Activated CD4-positive, alpha-beta memory T cell treated with anti-CD3 and anti-CD28 coated beads, Interleukin-2, amount 10 ng/mL, durations not matched to agents 7 days and 5 days (primary cell): ENCODE measurements around the gene MORC3. TPM values are rescaled to one million over a fixed set of nuclear protein-coding genes. Genes with fewer than 3 reads are reported as not detected.
"Not testable (repeated sequence)": the region's sequence is repeated elsewhere in the genome, so short reads cannot be mapped to it uniquely, and the experiment has no call there.

ENCODE experiments used
- CTCF ChIA-PET: fragments of 350-600 bp; sonication (Branson Sonifier 250); formaldehyde crosslinking; loops from one replicate; lab custom pipeline; 2021; ENCODE audit warnings: antibody characterized with exemption, inconsistent platforms; lab: Charles Lee
- POLR2A ChIA-PET: fragments of 350-600 bp; sonication (Branson Sonifier 250); formaldehyde crosslinking; loops from one replicate; lab custom pipeline; 2021; ENCODE audit warnings: antibody characterized with exemption; lab: Charles Lee
- DNase-seq: peaks from one replicate; pipeline ENCODE4 v3.0.0-alpha.2; 2020
- H3K27ac Mint-ChIP-seq: one replicate; pipeline ENCODE4 v1.8.0; 2021; ENCODE audit warnings: mild to moderate bottlenecking, mixed read lengths
- H3K27me3 Mint-ChIP-seq: one replicate; pipeline ENCODE4 v1.8.0; 2021; ENCODE audit warnings: mixed read lengths
- H3K36me3 Mint-ChIP-seq: one replicate; pipeline ENCODE4 v1.8.0; 2021; ENCODE audit warnings: low read depth, mixed read lengths
- H3K4me1 Mint-ChIP-seq: one replicate; pipeline ENCODE4 v1.8.0; 2021; ENCODE audit warnings: mixed read lengths
- H3K4me3 Mint-ChIP-seq: one replicate; pipeline ENCODE4 v1.8.0; 2021; ENCODE audit warnings: mild to moderate bottlenecking, mixed read lengths
- H3K9me3 Mint-ChIP-seq: one replicate; pipeline ENCODE4 v1.8.0; 2021; ENCODE audit warnings: mixed read lengths
- total RNA-seq, 2 experiments: library from RNA; stranded (reverse); gene quantifications; one replicate each; pipeline ENCODE4 v1.2.3, GENCODE V29; 2021

The MORC3 gene
- total RNA-seq, 2 experiments from 2014 or later = 43.6 to 44.3 TPM

DNA sequence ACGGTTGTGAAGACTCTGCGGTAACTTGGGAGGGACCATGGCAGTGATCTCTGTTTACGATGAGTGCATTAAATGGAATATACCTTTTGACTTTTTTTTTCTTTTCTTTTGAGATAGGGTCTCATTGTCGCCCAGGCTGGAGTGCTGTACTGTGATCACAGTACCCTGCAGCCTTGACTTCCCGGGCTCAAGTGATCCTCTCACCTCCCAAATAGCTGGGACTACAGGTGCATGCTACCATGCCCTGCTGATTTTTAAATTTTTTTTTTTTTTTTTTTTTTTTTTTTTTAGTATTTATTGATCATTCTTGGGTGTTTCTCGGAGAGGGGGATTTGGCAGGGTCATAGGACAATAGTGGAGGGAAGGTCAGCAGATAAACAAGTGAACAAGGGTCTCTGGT lies 71.7 kb downstream of the MORC3 start:
- DNase-seq, H3K27ac Mint-ChIP-seq, POLR2A ChIA-PET, H3K27me3 Mint-ChIP-seq, H3K9me3 Mint-ChIP-seq, H3K4me3 Mint-ChIP-seq: not testable (repeated sequence)
- H3K4me1 Mint-ChIP-seq = peaks cover 18% of the 10 kb centered on the region
- peaks cover 56% of the 10 kb centered on the region for H3K36me3 Mint-ChIP-seq
- CTCF ChIA-PET = interaction anchor here (1.0 kb wide), 1 partner anchor 250 kb away, joined by 3 read pairs; no protein-coding TSS in a partner anchor

DNA sequence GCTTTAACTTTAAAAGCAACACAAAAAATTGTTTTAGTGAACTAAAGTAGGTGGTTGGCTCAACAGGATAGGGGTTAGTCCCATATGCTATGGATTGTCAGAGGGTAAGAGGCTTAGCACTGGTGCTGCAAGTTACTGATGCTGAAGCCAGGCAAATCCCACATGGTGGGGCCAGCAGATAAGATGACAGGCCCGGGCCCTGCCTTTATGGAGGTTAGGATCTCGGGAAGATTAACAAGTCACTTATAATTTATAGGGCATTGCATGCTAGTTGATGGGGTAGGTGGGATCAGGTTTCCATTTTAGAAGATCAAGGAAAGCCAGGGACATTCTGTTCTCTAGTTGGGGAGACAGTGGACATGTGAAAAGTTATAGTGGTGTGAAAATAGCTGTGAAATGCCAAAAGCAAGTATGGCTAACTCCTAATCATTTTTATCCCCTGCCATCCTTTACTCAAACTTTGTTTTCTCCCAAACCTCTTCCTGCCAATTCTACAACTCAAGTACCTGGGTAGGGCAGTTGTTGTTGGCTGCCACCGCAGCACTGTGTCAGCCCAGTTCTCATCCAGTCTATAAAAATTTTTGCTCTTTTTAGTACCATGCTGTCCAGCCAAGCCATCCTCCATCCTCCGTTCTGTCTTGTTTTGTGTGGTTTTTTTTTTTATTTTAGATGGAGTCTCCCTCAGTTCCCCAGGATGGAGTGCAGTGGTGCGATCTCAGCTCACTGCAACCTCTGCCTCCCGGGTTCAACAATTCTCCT lies 75.5 kb downstream of the MORC3 start:
- Mint-ChIP-seq H3K27me3 (no peaks in the 10 kb centered on the region), H3K9me3 (no peaks in the 10 kb centered on the region), H3K36me3 (peaks cover 56% of the 10 kb centered on the region), H3K4me3 (no peak overlapping the region), H3K4me1 (no peaks in the 10 kb centered on the region), H3K27ac (no peak overlapping the region)
- DNase-seq = no peak
- ChIA-PET CTCF (no interaction called here), POLR2A (no interaction called here)

GRCh38 chr21:36396325-36396724 lies 76.3 kb downstream of the MORC3 start:
- no peaks in the 10 kb centered on the region for H3K27me3 Mint-ChIP-seq
- CTCF ChIA-PET = interaction anchor here (0.7 kb wide), 1 partner anchor 245 kb away, joined by 3 read pairs; no protein-coding TSS in a partner anchor

DNA sequence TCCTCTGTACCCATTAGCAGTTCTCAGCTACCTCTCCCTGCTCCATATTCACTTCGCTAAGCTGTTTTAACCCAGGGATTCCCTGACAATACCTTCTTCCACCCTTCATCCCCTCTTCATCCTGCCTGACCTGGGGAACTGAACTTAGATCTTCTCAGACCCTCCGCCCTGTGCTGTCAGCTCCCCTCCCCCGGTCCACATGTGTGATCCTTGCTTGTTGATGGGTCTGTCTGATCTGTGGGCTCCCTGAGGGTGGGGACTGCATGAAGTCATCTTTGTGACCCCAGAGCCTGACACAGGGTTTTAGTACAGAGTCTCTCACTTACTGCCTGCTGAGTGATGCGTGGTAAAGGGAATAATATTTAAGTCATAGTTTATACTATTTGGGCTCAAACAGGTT lies 77.0 kb downstream of the MORC3 start:
- Mint-ChIP-seq H3K9me3 (no peaks in the 10 kb centered on the region), H3K4me1 (no peaks in the 10 kb centered on the region), H3K27me3 (no peaks in the 10 kb centered on the region), H3K36me3 (peaks cover 53% of the 10 kb centered on the region), H3K27ac (no peak overlapping the region), H3K4me3 (no peak overlapping the region)
- DNase-seq = no peak
- ChIA-PET POLR2A (interaction anchor here (1.0 to 1.7 kb wide), 2 partner anchors 8 to 12 kb away, joined by 4 to 7 read pairs; partner anchors contain the start of gene CHAF1B), CTCF (interaction anchor here (0.5 to 0.7 kb wide), 2 partner anchors 313 to 327 kb away, joined by 3 read pairs; partner anchors contain the start of gene CBR1)

More at GRCh38 chr21:36396325-36396724, 76.3 kb downstream of the MORC3 start:
- Mint-ChIP-seq H3K4me1 (no peaks in the 10 kb centered on the region), H3K9me3 (no peaks in the 10 kb centered on the region), H3K4me3 (no peak overlapping the region), H3K27ac (no peak overlapping the region), H3K36me3 (peaks cover 55% of the 10 kb centered on the region)
- no peak for DNase-seq
- POLR2A ChIA-PET = interaction anchor here (1.0 to 1.7 kb wide), 2 partner anchors 8 to 11 kb away, joined by 4 to 7 read pairs; partner anchors contain the start of gene CHAF1B

GRCh38 chr21:36397606-36398005 lies 77.6 kb downstream of the MORC3 start:
- POLR2A ChIA-PET = interaction anchor here (0.6 to 1.7 kb wide), 2 partner anchors 12 to 74 kb away, joined by 4 to 7 read pairs; partner anchors contain the start of gene CHAF1B
- H3K36me3 Mint-ChIP-seq = peaks cover 54% of the 10 kb centered on the region
- CTCF ChIA-PET = interaction anchor here (0.5 to 0.7 kb wide), 2 partner anchors 313 to 328 kb away, joined by 3 read pairs; partner anchors contain the start of gene CBR1

DNA sequence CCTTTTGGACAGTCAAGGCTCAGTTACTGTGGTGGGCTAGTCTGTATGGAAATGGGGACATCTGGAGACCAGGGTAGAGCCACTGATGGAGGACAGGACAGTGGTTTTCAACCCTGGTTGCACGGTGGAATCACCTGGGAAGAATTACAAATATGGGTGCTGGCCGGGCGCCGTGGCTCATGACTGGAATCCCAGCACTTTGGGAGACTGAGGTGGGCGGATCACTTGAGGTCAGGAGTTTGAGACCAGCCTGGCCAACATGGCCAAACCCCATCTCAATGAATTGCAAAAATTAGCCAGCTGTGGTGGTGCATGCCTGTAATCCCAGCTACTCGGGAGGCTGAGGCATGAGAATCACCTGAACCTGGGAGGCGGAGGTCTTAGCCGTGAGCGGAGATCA lies 79.7 kb downstream of the MORC3 start:
- not testable (repeated sequence) for H3K27ac Mint-ChIP-seq, H3K27me3 Mint-ChIP-seq, H3K9me3 Mint-ChIP-seq, H3K4me3 Mint-ChIP-seq, H3K4me1 Mint-ChIP-seq, DNase-seq
- peaks cover 53% of the 10 kb centered on the region for H3K36me3 Mint-ChIP-seq
- ChIA-PET CTCF (interaction anchor here (0.6 kb wide), 1 partner anchor 17 kb away, joined by 3 read pairs; no protein-coding TSS in a partner anchor), POLR2A (interaction anchor here (1.1 kb wide), 1 partner anchor 14 kb away, joined by 3 read pairs; the partner anchor contains the start of gene CHAF1B)

More at GRCh38 chr21:36397606-36398005, 77.6 kb downstream of the MORC3 start:
- no peak overlapping the region for H3K4me3 Mint-ChIP-seq
- no peaks in the 10 kb centered on the region for H3K4me1 Mint-ChIP-seq
- H3K9me3 Mint-ChIP-seq = no peaks in the 10 kb centered on the region
- DNase-seq = no peak
- no peaks in the 10 kb centered on the region for H3K27me3 Mint-ChIP-seq
- H3K27ac Mint-ChIP-seq = no peak overlapping the region

- DNase-seq = no peak
- H3K27ac Mint-ChIP-seq = no peak overlapping the region
- POLR2A ChIA-PET = no interaction called here
Measured at GRCh38 chr21:36400719-36401118, 80.7 kb downstream of the MORC3 start.

DNA sequence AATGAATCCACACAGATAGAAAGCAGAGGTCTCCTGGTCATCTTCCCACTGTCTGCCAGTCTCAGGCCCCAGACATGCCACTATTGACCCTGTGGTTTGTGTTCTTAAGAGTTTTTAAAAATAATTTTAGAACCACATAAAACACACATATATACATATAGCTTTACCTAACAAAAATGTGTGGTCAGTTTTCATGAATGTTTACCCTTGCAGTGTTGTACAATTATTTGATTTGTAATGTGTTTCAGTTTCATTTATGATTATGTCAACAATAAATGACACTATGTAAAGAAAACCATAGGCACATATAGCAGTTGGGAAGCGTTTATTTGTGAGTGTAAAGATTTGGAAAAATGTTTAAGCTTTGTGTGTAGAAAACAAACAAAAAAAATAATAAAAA lies 82.3 kb downstream of the MORC3 start:
- ChIA-PET CTCF (interaction anchor here (0.6 to 1.5 kb wide), 3 partner anchors 17 to 261 kb away, joined by 3 read pairs; no protein-coding TSS in a partner anchor), POLR2A (no interaction called here)
- no peak overlapping the region for H3K4me3 Mint-ChIP-seq
- no peak for DNase-seq
- no peaks in the 10 kb centered on the region for H3K9me3 Mint-ChIP-seq
- H3K27me3 Mint-ChIP-seq = no peaks in the 10 kb centered on the region
- H3K4me1 Mint-ChIP-seq = no peaks in the 10 kb centered on the region
- H3K36me3 Mint-ChIP-seq = peaks cover 49% of the 10 kb centered on the region
- no peak overlapping the region for H3K27ac Mint-ChIP-seq

More at GRCh38 chr21:36400719-36401118, 80.7 kb downstream of the MORC3 start:
- Mint-ChIP-seq H3K36me3 (peaks cover 55% of the 10 kb centered on the region), H3K9me3 (no peaks in the 10 kb centered on the region), H3K4me3 (no peak overlapping the region), H3K4me1 (no peaks in the 10 kb centered on the region), H3K27me3 (no peaks in the 10 kb centered on the region)
- CTCF ChIA-PET = no interaction called here

DNA sequence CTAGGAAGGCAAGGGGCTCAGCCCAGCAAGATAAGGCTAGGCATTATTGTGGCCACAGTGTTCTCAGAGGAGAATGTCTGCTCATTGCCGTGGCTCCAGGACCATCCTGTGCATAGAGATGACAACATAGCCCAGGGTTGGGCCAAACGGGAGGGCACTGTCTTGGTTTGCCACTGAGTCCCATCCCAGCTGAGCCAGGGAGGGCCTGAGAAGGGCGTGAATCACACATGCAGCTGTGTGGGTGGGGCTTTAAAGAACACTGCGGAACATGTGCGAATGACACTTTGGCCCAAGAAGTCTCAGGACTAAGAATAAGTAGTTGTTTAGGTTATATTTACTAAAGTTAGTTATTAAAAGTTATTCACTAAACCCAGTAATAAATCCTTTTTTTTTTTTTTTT lies 83.7 kb downstream of the MORC3 start:
- CTCF ChIA-PET = no interaction called here
- POLR2A ChIA-PET = no interaction called here
- Mint-ChIP-seq H3K4me3 (no peak overlapping the region), H3K27me3 (no peaks in the 10 kb centered on the region), H3K4me1 (no peaks in the 10 kb centered on the region), H3K27ac (no peak overlapping the region), H3K36me3 (peaks cover 55% of the 10 kb centered on the region), H3K9me3 (no peaks in the 10 kb centered on the region)
- no peak for DNase-seq

- H3K27ac Mint-ChIP-seq = no peak overlapping the region
- POLR2A ChIA-PET = interaction anchor here (0.7 kb wide), 1 partner anchor 32 kb away, joined by 3 read pairs; no protein-coding TSS in a partner anchor
- H3K27me3 Mint-ChIP-seq = no peaks in the 10 kb centered on the region
- CTCF ChIA-PET = no interaction called here
- DNase-seq = no peak
- H3K9me3 Mint-ChIP-seq = no peaks in the 10 kb centered on the region
- H3K4me3 Mint-ChIP-seq = no peak overlapping the region
- no peaks in the 10 kb centered on the region for H3K4me1 Mint-ChIP-seq
- H3K36me3 Mint-ChIP-seq = peaks cover 54% of the 10 kb centered on the region
Measured at GRCh38 chr21:36408568-36408967, 88.6 kb downstream of the MORC3 start.

- ChIA-PET POLR2A (no interaction called here), CTCF (no interaction called here)
- no peaks in the 10 kb centered on the region for H3K4me1 Mint-ChIP-seq
- H3K9me3 Mint-ChIP-seq = no peaks in the 10 kb centered on the region
- H3K4me3 Mint-ChIP-seq = no peak overlapping the region
- no peak for DNase-seq
- H3K27ac Mint-ChIP-seq = no peak overlapping the region
- H3K27me3 Mint-ChIP-seq = no peaks in the 10 kb centered on the region
- H3K36me3 Mint-ChIP-seq = peaks cover 65% of the 10 kb centered on the region
Measured at GRCh38 chr21:36411301-36411700, 91.3 kb downstream of the MORC3 start.

GRCh38 chr21:36412916-36413315 lies 92.9 kb downstream of the MORC3 start:
- H3K36me3 Mint-ChIP-seq = peaks cover 63% of the 10 kb centered on the region
- CTCF ChIA-PET = no interaction called here
- no peak for DNase-seq

DNA sequence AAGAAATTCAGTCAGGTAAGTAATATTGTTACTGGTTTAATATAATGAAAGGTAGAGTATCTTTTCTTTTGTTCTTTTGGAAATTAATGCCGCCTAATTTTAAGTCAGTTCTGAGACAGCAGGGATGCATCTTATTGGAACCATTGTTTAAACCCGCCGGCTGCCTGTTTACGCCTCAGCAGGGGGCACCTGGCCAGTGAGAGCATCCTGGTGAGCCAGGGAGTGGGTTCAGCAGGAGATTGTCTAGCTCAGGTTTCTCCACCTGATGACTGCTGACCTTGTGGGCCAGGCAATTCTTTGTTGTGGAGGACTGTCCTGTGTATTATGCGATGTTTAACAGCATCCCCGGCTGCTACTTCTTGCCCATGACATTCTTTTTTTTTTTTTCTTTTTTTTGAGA lies 95.4 kb downstream of the MORC3 start:
- no peak overlapping the region for H3K4me3 Mint-ChIP-seq
- H3K27ac Mint-ChIP-seq = no peak overlapping the region
- H3K9me3 Mint-ChIP-seq = no peaks in the 10 kb centered on the region
- CTCF ChIA-PET = no interaction called here
- no peaks in the 10 kb centered on the region for H3K27me3 Mint-ChIP-seq
- H3K4me1 Mint-ChIP-seq = no peaks in the 10 kb centered on the region
- H3K36me3 Mint-ChIP-seq = peaks cover 49% of the 10 kb centered on the region
- no peak for DNase-seq
- POLR2A ChIA-PET = no interaction called here

More at GRCh38 chr21:36412916-36413315, 92.9 kb downstream of the MORC3 start:
- POLR2A ChIA-PET = no interaction called here
- Mint-ChIP-seq H3K4me1 (no peaks in the 10 kb centered on the region), H3K9me3 (no peaks in the 10 kb centered on the region), H3K27me3 (no peaks in the 10 kb centered on the region), H3K4me3 (no peak overlapping the region), H3K27ac (no peak overlapping the region)
